Activated T-cell treated with anti-CD3 and anti-CD28 coated beads, Interleukin-2, amount 50 U/mL, for 72 hours (primary cell): Measurements from ENCODE around the gene RGS7. TPM values are rescaled to one million over a fixed set of nuclear protein-coding genes. Genes with fewer than 3 reads are reported as not detected.

ENCODE experiments used
- ATAC-seq, 2 donors: fragments of 150-1000 bp; cut with Tn5 transposase; replicated peaks in 1 of 2; 2 replicates each; pipeline ENCODE4 v1.10.0; 2021; ENCODE audit warnings: moderate library complexity in 2 of 2, mild to moderate bottlenecking in 1 of 2
- DNase-seq, 2 donors: peaks; one replicate each; pipeline ENCODE4 v3.0.0; 2021 to 2022; ENCODE audit warnings: mixed read lengths in 1 of 2
- H3K27ac Mint-ChIP-seq: one replicate; pipeline ENCODE4 v1.8.0; 2022; ENCODE audit warnings: mild to moderate bottlenecking, moderate library complexity, mixed read lengths
- H3K27me3 Mint-ChIP-seq: one replicate; pipeline ENCODE4 v1.8.0; 2022; ENCODE audit warnings: low read depth, mixed read lengths
- H3K36me3 Mint-ChIP-seq, 2 donors: one replicate each; pipeline ENCODE4 v1.8.0; 2022; ENCODE audit warnings: mixed read lengths in 2 of 2, mild to moderate bottlenecking in 1 of 2; ENCODE audit not compliant: insufficient read depth in 2 of 2
- H3K4me1 Mint-ChIP-seq: one replicate; pipeline ENCODE4 v1.8.0; 2022; ENCODE audit warnings: low read depth, mixed read lengths
- H3K4me3 Mint-ChIP-seq, 2 donors: one replicate each; pipeline ENCODE4 v1.8.0; 2022; ENCODE audit warnings: mild to moderate bottlenecking in 2 of 2, mixed read lengths in 2 of 2, moderate library complexity in 2 of 2
- H3K9me3 Mint-ChIP-seq, 2 donors: one replicate each; pipeline ENCODE4 v1.8.0; 2022; ENCODE audit warnings: mixed read lengths in 2 of 2
- total RNA-seq, 2 donors: library from RNA; stranded (reverse); gene quantifications; one replicate each; pipeline ENCODE4 v1.2.3, GENCODE V29; 2022

The RGS7 gene
- total RNA-seq, 2 donors from 2014 or later, result not detected

DNA sequence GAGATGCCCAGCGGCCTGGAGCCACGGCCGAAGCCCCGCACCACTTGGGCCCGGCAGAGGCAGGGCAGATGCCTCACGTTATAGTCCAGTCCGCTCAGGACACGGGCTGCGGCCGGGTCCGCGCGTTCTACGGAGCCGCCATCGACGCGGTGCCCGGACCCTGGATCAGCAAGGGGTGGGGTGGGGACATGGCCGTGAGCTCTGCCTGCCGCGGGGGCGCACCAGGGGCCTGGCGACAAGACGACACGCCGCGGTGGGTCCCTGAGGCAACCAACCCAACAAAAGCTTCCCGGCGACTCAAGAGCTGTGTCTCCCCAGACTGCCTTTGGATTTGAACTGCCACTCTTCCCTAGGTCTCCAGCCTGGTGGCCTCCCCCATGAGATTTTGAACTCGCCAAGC lies 533.6 kb downstream of the RGS7 start:
- H3K27me3 Mint-ChIP-seq, result no peaks in the 10 kb centered on the region
- H3K36me3 Mint-ChIP-seq, result peaks cover 0 to 3% of the 10 kb centered on the region in 2 donors
- H3K4me1 Mint-ChIP-seq, result no peaks in the 10 kb centered on the region
- no peak overlapping the region for H3K4me3 Mint-ChIP-seq
- peaks cover 2% of the 10 kb centered on the region in 2 donors for H3K9me3 Mint-ChIP-seq
- ATAC-seq (no peak), DNase-seq (no peak)
- H3K27ac Mint-ChIP-seq, result no peak overlapping the region

- H3K9me3 Mint-ChIP-seq, result peaks cover 2 to 3% of the 10 kb centered on the region in 2 donors
- no peaks in the 10 kb centered on the region for H3K4me1 Mint-ChIP-seq
- ATAC-seq, result no peak
- no peaks in the 10 kb centered on the region for H3K27me3 Mint-ChIP-seq
- no peak overlapping the region for H3K4me3 Mint-ChIP-seq
- no peak for DNase-seq
- no peak overlapping the region for H3K27ac Mint-ChIP-seq
- H3K36me3 Mint-ChIP-seq, result peaks cover 0 to 3% of the 10 kb centered on the region in 2 donors
Observed at GRCh38 chr1:240821925-240822324, 535.1 kb downstream of the RGS7 start.

GRCh38 chr1:240820816-240821215 lies 536.2 kb downstream of the RGS7 start:
- peaks cover 0 to 3% of the 10 kb centered on the region in 2 donors for H3K36me3 Mint-ChIP-seq
- ATAC-seq (peak in 1 of 2 donors; percentile 78), DNase-seq (peak in 1 of 2 donors; percentile 3)
- H3K4me3 Mint-ChIP-seq, result no peak overlapping the region
- no peak overlapping the region for H3K27ac Mint-ChIP-seq
- no peaks in the 10 kb centered on the region for H3K4me1 Mint-ChIP-seq
- peaks cover 2 to 3% of the 10 kb centered on the region in 2 donors for H3K9me3 Mint-ChIP-seq
- H3K27me3 Mint-ChIP-seq, result no peaks in the 10 kb centered on the region

- Mint-ChIP-seq H3K36me3 (no peaks in the 10 kb centered on the region), H3K4me3 (no peak overlapping the region), H3K27me3 (no peaks in the 10 kb centered on the region), H3K27ac (no peak overlapping the region), H3K4me1 (no peaks in the 10 kb centered on the region), H3K9me3 (peaks cover 1 to 2% of the 10 kb centered on the region in 2 donors)
- no peak for DNase-seq
- no peak for ATAC-seq
Observed at GRCh38 chr1:240816472-240816871, 540.5 kb downstream of the RGS7 start.

DNA sequence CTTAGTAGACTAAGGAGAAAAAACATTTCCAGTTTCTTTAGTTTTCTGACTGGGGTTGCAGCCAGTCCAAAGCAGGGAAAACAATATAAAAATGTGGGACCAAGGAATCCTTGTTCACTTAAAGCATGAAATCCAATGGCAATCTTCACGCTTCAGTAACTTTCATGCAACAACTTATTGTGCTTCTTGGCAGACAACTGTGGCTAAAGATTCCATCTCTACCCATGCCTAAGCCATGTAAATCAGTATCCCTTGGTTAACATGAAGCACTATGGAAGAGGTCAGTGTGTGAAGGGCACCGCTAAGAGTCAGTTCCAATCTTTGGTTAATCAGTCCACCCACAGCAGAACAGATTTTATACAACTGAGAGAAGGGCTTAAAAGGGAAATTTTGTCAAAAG lies 543.3 kb downstream of the RGS7 start:
- no peaks in the 10 kb centered on the region for H3K4me1 Mint-ChIP-seq
- ATAC-seq (no peak), DNase-seq (no peak)
- H3K27me3 Mint-ChIP-seq, result no peaks in the 10 kb centered on the region
- no peak overlapping the region for H3K27ac Mint-ChIP-seq
- peaks cover 1 to 2% of the 10 kb centered on the region in 2 donors for H3K9me3 Mint-ChIP-seq
- H3K36me3 Mint-ChIP-seq, result no peaks in the 10 kb centered on the region
- no peak overlapping the region for H3K4me3 Mint-ChIP-seq

DNA sequence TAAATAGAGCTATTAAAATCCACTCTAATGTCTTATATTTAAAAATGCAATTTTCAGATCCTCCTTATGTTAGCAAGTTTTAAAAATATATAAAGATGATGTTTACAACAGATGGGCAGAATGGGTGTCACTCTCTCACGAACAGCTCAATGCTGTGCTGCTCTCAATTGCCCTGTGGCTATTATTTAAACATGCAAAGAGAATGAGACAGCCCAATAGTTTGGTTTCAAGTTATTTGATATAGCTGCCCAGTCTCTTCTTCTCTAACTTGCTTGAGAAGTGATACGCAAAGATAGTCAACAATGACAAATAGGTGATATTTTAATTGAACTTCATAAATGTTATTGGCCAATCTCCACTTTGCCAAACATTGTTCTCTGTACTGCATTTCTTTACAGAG lies 545.7 kb downstream of the RGS7 start:
- no peak for ATAC-seq
- Mint-ChIP-seq H3K27ac (no peak overlapping the region), H3K27me3 (no peaks in the 10 kb centered on the region), H3K4me3 (no peak overlapping the region), H3K36me3 (no peaks in the 10 kb centered on the region), H3K9me3 (peaks cover 0 to 2% of the 10 kb centered on the region in 2 donors), H3K4me1 (no peaks in the 10 kb centered on the region)
- no peak for DNase-seq

DNA sequence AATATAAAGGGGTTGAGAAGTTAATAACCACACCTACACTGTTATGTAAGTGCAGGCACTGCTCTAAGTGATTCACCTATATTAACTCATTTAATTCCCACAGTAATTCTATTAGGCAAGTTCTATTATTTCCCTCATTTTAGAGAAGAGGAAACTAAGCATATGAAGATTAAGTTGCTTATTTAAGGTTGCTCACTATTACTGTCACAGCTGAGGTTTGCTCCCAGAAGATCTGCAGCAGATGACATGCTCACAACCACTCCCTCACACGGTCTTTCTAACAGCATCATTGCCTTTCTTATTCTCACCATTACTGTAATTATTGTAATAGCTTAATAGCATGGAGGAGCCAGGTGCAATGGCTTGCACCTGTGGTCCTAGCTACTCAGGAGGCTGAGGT lies 548.6 kb downstream of the RGS7 start:
- no peaks in the 10 kb centered on the region for H3K36me3 Mint-ChIP-seq
- ATAC-seq (no peak), DNase-seq (no peak)
- no peaks in the 10 kb centered on the region for H3K4me1 Mint-ChIP-seq
- H3K27me3 Mint-ChIP-seq, result no peaks in the 10 kb centered on the region
- no peak overlapping the region for H3K4me3 Mint-ChIP-seq
- H3K9me3 Mint-ChIP-seq, result peaks cover 0 to 2% of the 10 kb centered on the region in 2 donors
- H3K27ac Mint-ChIP-seq, result no peak overlapping the region

DNA sequence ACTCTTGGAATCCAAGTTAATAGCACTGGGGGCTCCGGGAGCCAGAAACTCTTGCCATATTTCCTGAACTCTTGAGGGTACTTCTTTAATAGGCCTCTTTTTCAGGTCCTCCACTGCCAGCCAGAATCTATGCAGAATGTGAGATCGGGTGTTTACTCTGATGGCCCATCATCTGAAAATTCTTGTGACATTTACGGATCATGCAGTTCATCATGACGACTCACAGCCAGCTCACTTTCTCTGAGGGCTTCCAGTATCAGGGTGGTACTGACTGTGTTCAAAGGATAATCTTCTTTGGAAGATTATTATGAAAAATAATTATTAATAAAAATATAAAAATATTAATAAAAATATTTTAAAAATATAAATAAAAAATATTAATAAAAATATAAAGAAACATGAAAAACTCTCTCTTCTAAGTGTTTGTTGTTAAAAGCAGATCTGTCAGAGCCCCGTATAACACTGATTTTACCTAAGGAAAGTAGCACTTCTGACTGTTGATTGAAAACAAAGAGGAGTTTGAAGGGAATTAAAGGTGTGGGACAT lies 550.7 kb downstream of the RGS7 start:
- no peak overlapping the region for H3K4me3 Mint-ChIP-seq
- H3K27ac Mint-ChIP-seq, result no peak overlapping the region
- no peak for DNase-seq
- ATAC-seq, result no peak
- H3K4me1 Mint-ChIP-seq, result no peaks in the 10 kb centered on the region
- H3K9me3 Mint-ChIP-seq, result peaks cover 0 to 2% of the 10 kb centered on the region in 2 donors
- no peaks in the 10 kb centered on the region for H3K36me3 Mint-ChIP-seq
- H3K27me3 Mint-ChIP-seq, result no peaks in the 10 kb centered on the region

DNA sequence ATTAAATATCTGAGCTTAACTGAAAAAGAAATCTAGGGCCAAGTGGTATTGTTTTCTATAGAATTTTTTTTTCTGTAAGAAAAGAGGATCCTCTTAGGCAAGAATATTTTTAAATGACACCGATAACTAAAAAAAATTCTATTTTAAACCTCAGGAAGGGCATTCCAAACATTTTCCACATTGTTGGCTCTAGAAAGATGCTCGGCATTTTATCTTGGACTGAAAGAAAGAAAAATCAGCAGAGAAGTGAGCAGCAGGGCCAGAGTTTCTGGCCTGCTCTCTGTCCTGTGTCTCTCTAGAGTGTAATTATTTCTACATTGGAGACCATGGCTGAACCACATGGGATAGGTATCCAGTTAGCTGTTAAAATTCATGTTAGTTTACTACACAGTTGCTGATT lies 552.5 kb downstream of the RGS7 start:
- no peak overlapping the region for H3K27ac Mint-ChIP-seq
- no peaks in the 10 kb centered on the region for H3K27me3 Mint-ChIP-seq
- no peaks in the 10 kb centered on the region for H3K36me3 Mint-ChIP-seq

GRCh38 chr1:240803151-240803550 lies 553.9 kb downstream of the RGS7 start:
- Mint-ChIP-seq H3K4me3 (no peak overlapping the region), H3K36me3 (no peaks in the 10 kb centered on the region), H3K27me3 (no peaks in the 10 kb centered on the region), H3K27ac (no peak overlapping the region), H3K4me1 (no peaks in the 10 kb centered on the region), H3K9me3 (peaks cover 0 to 2% of the 10 kb centered on the region in 2 donors)
- DNase-seq (no peak), ATAC-seq (no peak)

More for the DNA sequence above, 552.5 kb downstream of the RGS7 start:
- Mint-ChIP-seq H3K9me3 (peaks cover 0 to 2% of the 10 kb centered on the region in 2 donors), H3K4me1 (no peaks in the 10 kb centered on the region), H3K4me3 (no peak overlapping the region)
- no peak for DNase-seq
- no peak for ATAC-seq

- Mint-ChIP-seq H3K27me3 (no peaks in the 10 kb centered on the region), H3K9me3 (no peaks in the 10 kb centered on the region), H3K4me1 (no peaks in the 10 kb centered on the region)
Observed at GRCh38 chr1:240802271-240802670, 554.7 kb downstream of the RGS7 start.

GRCh38 chr1:240801442-240801841 lies 555.6 kb downstream of the RGS7 start:
- H3K4me3 Mint-ChIP-seq, result no peak overlapping the region

More at GRCh38 chr1:240802271-240802670, 554.7 kb downstream of the RGS7 start:
- H3K4me3 Mint-ChIP-seq, result no peak overlapping the region
- no peak overlapping the region for H3K27ac Mint-ChIP-seq
- DNase-seq (no peak), ATAC-seq (no peak)
- H3K36me3 Mint-ChIP-seq, result no peaks in the 10 kb centered on the region

DNA sequence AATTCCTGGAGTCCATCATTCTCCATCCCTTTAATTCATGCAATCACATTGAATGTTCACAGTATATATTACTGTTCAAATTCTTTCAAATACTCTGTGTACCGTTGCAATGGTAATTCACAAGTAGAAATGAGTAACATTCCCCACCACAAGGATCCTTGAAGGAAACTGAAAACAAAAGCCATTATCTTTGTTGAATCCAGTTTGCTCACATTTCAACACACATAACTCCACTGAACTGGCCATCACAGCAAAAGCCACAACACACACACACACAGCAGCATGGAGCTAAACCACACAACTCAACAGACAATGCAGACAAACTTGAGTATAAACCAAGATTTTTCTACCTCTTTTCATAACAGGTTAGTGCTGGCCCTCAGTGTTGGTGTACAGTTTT lies 556.7 kb downstream of the RGS7 start:
- no peaks in the 10 kb centered on the region for H3K9me3 Mint-ChIP-seq
- no peaks in the 10 kb centered on the region for H3K4me1 Mint-ChIP-seq
- H3K27me3 Mint-ChIP-seq, result no peaks in the 10 kb centered on the region
- H3K4me3 Mint-ChIP-seq, result no peak overlapping the region
- no peaks in the 10 kb centered on the region for H3K36me3 Mint-ChIP-seq
- DNase-seq (no peak), ATAC-seq (no peak)
- no peak overlapping the region for H3K27ac Mint-ChIP-seq

More at GRCh38 chr1:240801442-240801841, 555.6 kb downstream of the RGS7 start:
- no peak for ATAC-seq
- Mint-ChIP-seq H3K27ac (no peak overlapping the region), H3K9me3 (no peaks in the 10 kb centered on the region), H3K4me1 (no peaks in the 10 kb centered on the region), H3K27me3 (no peaks in the 10 kb centered on the region), H3K36me3 (no peaks in the 10 kb centered on the region)
- DNase-seq, result no peak

DNA sequence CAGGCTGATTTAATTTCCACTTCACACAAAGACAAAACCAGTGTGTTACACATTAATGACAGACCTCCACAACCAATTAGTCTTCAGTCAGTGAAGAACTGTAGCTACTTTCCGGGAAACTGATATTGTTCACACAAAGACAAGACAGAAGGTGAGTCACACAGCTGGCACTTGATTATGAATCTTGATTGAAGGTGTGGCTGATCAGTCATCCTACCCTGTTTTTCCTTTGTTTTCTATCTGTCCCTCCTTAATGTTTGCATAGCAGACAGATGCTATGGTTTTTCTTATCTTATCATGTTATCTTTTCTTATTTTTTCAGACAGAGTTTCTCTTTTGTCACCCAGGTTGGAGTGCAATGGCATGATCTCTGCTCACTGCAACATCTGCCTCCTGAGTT lies 560.0 kb downstream of the RGS7 start:
- Mint-ChIP-seq H3K9me3 (no peaks in the 10 kb centered on the region), H3K4me3 (no peak overlapping the region), H3K4me1 (no peaks in the 10 kb centered on the region), H3K27ac (no peak overlapping the region), H3K27me3 (no peaks in the 10 kb centered on the region), H3K36me3 (no peaks in the 10 kb centered on the region)
- DNase-seq, result no peak
- no peak for ATAC-seq
